Transverse colon (tissue), 4 donors: Measurements from ENCODE around the gene SSR3. TPM values are rescaled to one million over a fixed set of nuclear protein-coding genes. Genes with fewer than 3 reads are reported as not detected.

Source experiments
- DNase-seq: peaks from one replicate; pipeline ENCODE4 v3.0.0-alpha.2; 2019
- H3K27ac ChIP-seq, 4 donors: fragments of 200-600 bp; sonication (generic); 2 replicates each; pipeline ENCODE4 v1.5.1; 2016 to 2018; ENCODE audit warnings: inconsistent platforms in 4 of 4
- H3K27me3 ChIP-seq: fragments of 200-600 bp; sonication (generic); 2 replicates; pipeline ENCODE4 v1.5.1; 2017; ENCODE audit warnings: inconsistent platforms
- H3K36me3 ChIP-seq, 4 donors: fragments of 200-600 bp; sonication (generic); 2 replicates each; pipeline ENCODE4 v1.5.1; 2017 to 2019; ENCODE audit warnings: inconsistent platforms in 4 of 4
- H3K4me1 ChIP-seq, 4 donors: fragments of 200-600 bp; sonication (generic); 2 replicates each; pipeline ENCODE4 v1.5.1; 2017 to 2020; ENCODE audit warnings: inconsistent platforms in 4 of 4
- H3K4me3 ChIP-seq, 4 donors: fragments of 200-600 bp; sonication (generic); 1 replicate in 1 of 4; 2 replicates in 3 of 4; pipeline versions ENCODE4 v1.5.1 to v1.6.1; 2017 to 2019; ENCODE audit warnings: inconsistent platforms in 4 of 4
- H3K9me3 ChIP-seq, 2 donors: fragments of 200-600 bp; sonication (generic); 2 replicates each; pipeline ENCODE4 v1.5.1; 2017 to 2019; ENCODE audit warnings: inconsistent platforms in 2 of 2
- EP300 ChIP-seq: sonication (generic); formaldehyde crosslinking; IDR thresholded peaks from one replicate; pipeline ENCODE4 v1.6.1; 2017; ENCODE audit warnings: antibody characterized with exemption, low read depth
- POLR2A ChIP-seq: fragments of 450-650 bp; IDR thresholded peaks from one replicate; pipeline ENCODE4 v1.6.1; 2016; ENCODE audit warnings: antibody characterized with exemption, mild to moderate bottlenecking, moderate library complexity
- POLR2AphosphoS5 ChIP-seq, 3 donors: sonication (generic); formaldehyde crosslinking; IDR thresholded peaks; one replicate each; pipeline ENCODE4 v1.6.1; 2016; ENCODE audit warnings: antibody characterized with exemption in 3 of 3
- WGBS, 2 donors: methylation state at CpG; one replicate each; pipeline ENCODE4 v1.1.5; 2018; ENCODE audit warnings: low coverage in 1 of 2; 5-methylcytosine and 5-hydroxymethylcytosine counted together
- in situ Hi-C, 4 donors: fragments of 200-750 bp; cut with MboI; loops; one replicate each; pipeline versions ENCODE4 v1.15.0 to v1.15.1; 2017; ENCODE audit warnings: low sequenced_read_pairs in 3 of 4, low pct_ligation_motif_present in 1 of 4, low pct_unique_long_range_greater_than_20kb in 1 of 4
- intact Hi-C: fragments of 100-400 bp; cut with DNase I; formaldehyde crosslinking; loops from one replicate; pipeline ENCODE4 v1.15.1; 2023; ENCODE audit warnings: low total_unique reads
- total RNA-seq, 4 donors: library from RNA; depleted of rRNA; stranded (reverse); fragments of >200 nt; gene quantifications; one replicate each; pipeline ENCODE4 v1.1.0, GENCODE V29; 2016
- TF ChIP-seq, protein P1 (sequence below), 5 experiments: fragments of 200-600 bp in 3 of 5; fragments of 450-650 bp in 2 of 5; sonication (generic) in 3 of 5; IDR thresholded peaks; 1 replicate in 2 of 5; 2 replicates in 3 of 5; pipeline ENCODE4 v1.5.1; 2016 to 2017; ENCODE audit warnings: antibody characterized with exemption in 5 of 5, inconsistent platforms in 3 of 5, mild to moderate bottlenecking in 2 of 5, moderate library complexity in 1 of 5

Gene SSR3
- total RNA-seq, 4 donors from 2014 or later, result 21.7 to 68.8 (median 50.1) TPM

DNA sequence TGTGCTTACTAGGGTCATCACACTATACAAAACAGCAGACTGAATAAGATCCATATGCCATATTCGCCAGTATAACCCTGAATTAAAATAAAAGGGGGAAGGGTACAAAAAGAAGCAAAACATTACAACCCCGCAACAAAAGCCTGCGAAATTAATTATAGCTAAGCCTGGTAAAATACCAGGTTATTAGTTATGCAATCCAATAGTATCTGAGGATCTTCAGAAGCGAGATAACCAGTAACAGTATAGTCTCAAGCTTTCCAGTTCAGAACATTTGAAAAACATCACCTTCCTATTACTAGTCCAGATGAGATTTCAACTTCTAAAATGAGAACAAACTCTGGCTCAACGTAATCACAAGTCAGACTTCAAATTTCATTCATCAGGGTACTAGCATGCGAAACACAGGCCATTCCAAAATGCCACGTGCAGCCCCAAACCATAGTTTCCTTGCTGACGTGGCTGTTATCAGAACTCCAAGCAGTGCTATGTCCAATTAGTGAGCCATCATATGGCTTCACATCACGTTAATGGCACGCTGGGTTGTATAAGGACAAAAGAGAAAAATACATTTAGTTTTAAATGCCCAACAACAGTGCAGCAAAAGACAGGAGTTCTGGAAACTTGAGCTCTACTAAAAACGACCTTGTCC is 1.1 kb downstream of the SSR3 start:
- Histone ChIP-seq H3K27ac (peak overlapping the region; percentile 89 to 97 (median 90)), H3K36me3 (peaks cover 0 to 19% (median 0%) of the 10 kb centered on the region in 4 donors), H3K4me3 (peak overlapping the region; percentile 69 to 95 (median 76)), H3K27me3 (no peaks in the 10 kb centered on the region), H3K4me1 (peaks cover 8 to 51% (median 25%) of the 10 kb centered on the region in 4 donors), H3K9me3 (no peaks in the 10 kb centered on the region)
- in situ Hi-C loops (loop anchor here (10.0 to 25.0 kb wide), 6 partner anchors 108 to 533 kb away; partner anchors contain the start of genes TIPARP (in 2 of the 4) and LEKR1 (in 1 of the 4)), intact Hi-C loops (no loop called here)
- DNase-seq, result no peak
- WGBS, 2 donors, result 32% methylated on average over 11 of the region's 11 CpGs
- TF ChIP-seq, protein P1, sequence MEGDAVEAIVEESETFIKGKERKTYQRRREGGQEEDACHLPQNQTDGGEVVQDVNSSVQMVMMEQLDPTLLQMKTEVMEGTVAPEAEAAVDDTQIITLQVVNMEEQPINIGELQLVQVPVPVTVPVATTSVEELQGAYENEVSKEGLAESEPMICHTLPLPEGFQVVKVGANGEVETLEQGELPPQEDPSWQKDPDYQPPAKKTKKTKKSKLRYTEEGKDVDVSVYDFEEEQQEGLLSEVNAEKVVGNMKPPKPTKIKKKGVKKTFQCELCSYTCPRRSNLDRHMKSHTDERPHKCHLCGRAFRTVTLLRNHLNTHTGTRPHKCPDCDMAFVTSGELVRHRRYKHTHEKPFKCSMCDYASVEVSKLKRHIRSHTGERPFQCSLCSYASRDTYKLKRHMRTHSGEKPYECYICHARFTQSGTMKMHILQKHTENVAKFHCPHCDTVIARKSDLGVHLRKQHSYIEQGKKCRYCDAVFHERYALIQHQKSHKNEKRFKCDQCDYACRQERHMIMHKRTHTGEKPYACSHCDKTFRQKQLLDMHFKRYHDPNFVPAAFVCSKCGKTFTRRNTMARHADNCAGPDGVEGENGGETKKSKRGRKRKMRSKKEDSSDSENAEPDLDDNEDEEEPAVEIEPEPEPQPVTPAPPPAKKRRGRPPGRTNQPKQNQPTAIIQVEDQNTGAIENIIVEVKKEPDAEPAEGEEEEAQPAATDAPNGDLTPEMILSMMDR (IDR thresholded peaks at IDR 0.05), result no peak
- TF ChIP-seq EP300 (no peak), POLR2A (no peak), POLR2AphosphoS5 (IDR thresholded peaks at IDR 0.05) (no peak)

DNA sequence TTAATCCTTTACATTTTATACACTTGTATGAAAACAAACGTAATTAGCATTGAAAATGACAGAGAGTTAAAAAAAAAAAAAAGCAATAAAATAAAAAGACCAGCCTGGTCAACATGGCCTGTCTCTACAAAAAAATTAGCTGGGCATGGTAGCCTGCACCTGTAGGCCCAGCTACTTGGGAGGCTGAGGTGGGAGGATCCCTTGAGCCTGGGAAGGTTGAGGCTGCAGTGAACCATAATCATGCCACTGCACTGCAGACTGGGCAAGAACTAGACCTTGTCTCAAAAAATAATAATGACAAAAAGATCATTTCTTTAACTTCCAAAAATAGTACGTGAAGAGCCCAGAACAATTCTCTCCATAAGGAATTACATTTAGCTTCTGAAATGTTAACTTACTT is 1.9 kb downstream of the SSR3 start:
- no peak for TF ChIP-seq POLR2A
- TF ChIP-seq, protein P1 (IDR thresholded peaks at IDR 0.05), result no peak
- no peak for TF ChIP-seq POLR2AphosphoS5 (IDR thresholded peaks at IDR 0.05)
- no peak for TF ChIP-seq EP300
- no peaks in the 10 kb centered on the region for H3K9me3 ChIP-seq
- WGBS, 2 donors, result 84 to 89% methylated on average over 2 of the region's 2 CpGs
- H3K36me3 ChIP-seq, result peaks cover 0 to 21% (median 0%) of the 10 kb centered on the region in 4 donors
- H3K4me1 ChIP-seq, result peaks cover 12 to 58% (median 29%) of the 10 kb centered on the region in 4 donors
- intact Hi-C loops (no loop called here), in situ Hi-C loops (loop anchor here (10.0 to 25.0 kb wide), 6 partner anchors 109 to 534 kb away; partner anchors contain the start of genes TIPARP (in 2 of the 4) and LEKR1 (in 1 of the 4))
- H3K27me3 ChIP-seq, result no peaks in the 10 kb centered on the region
- no peak for DNase-seq
- H3K4me3 ChIP-seq, result no peak overlapping the region
- no peak overlapping the region for H3K27ac ChIP-seq

DNA sequence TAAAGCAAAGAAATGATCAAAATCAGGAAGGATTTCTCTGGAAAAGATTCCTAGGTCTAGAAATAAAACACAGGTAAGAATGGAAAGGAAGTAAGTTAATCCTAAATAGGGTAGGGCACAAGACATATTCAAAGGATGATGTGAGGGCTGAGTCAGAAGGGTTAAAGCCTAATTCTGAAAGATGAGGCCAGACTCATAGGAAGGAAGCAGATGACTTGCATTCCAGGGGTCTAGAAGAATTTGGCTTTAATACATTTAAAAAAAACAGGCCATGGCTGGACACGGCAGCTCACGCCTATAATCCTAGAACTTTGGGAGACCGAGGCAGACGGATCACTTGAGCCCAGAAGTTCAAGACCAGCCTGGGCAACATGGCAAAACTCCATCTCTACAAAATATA is 3.2 kb downstream of the SSR3 start:
- TF ChIP-seq, protein P1 (IDR thresholded peaks at IDR 0.05), result no peak
- no peak for TF ChIP-seq EP300
- TF ChIP-seq POLR2AphosphoS5 (IDR thresholded peaks at IDR 0.05), result no peak
- no peak for TF ChIP-seq POLR2A
- H3K9me3 ChIP-seq, result no peaks in the 10 kb centered on the region
- peak overlapping the region in 1 of 4 donors; percentile 10 for H3K27ac ChIP-seq
- H3K4me3 ChIP-seq, result no peak overlapping the region
- peaks cover 0 to 32% (median 0%) of the 10 kb centered on the region in 4 donors for H3K36me3 ChIP-seq
- WGBS, 2 donors, result 71 to 72% methylated on average over 4 of the region's 4 CpGs
- no peaks in the 10 kb centered on the region for H3K27me3 ChIP-seq
- peaks cover 14 to 67% (median 32%) of the 10 kb centered on the region in 4 donors for H3K4me1 ChIP-seq
- intact Hi-C loops (no loop called here), in situ Hi-C loops (loop anchor here (10.0 to 25.0 kb wide), 6 partner anchors 111 to 536 kb away; partner anchors contain the start of genes TIPARP (in 2 of the 4) and LEKR1 (in 1 of the 4))
- no peak for DNase-seq

DNA sequence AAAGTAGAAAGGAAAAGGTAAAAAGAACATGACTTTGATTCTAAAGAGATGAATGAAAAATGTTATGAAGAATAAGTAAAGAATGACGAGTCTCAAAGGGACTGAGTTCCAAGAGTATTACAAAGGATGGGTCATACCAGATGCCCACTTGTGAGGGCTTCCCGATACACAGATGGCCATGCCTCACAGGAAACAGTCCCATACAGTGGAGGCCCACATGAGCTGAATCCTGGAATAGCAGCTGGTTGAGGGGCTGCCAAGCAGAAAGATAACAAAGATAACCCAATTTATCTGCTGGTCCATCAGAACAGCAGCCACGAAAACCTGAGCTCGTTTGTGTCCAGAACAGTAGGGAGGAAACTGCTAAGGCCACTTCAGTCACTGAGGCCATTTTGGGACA is 3.7 kb downstream of the SSR3 start:
- intact Hi-C loops (no loop called here), in situ Hi-C loops (loop anchor here (10.0 to 25.0 kb wide), 6 partner anchors 111 to 536 kb away; partner anchors contain the start of genes TIPARP (in 2 of the 4) and LEKR1 (in 1 of the 4))
- Histone ChIP-seq H3K27ac (peak overlapping the region in 1 of 4 donors; percentile 10), H3K4me1 (peaks cover 14 to 71% (median 32%) of the 10 kb centered on the region in 4 donors), H3K36me3 (peaks cover 0 to 37% (median 0%) of the 10 kb centered on the region in 4 donors), H3K9me3 (no peaks in the 10 kb centered on the region), H3K27me3 (no peaks in the 10 kb centered on the region), H3K4me3 (no peak overlapping the region)
- WGBS, 2 donors, result 83% methylated on average over 4 of the region's 4 CpGs; no CpG with 5 or more reads in 1 of the 2 donors
- DNase-seq, result no peak
- TF ChIP-seq POLR2AphosphoS5 (IDR thresholded peaks at IDR 0.05), result no peak
